GM18526 (cell line): ENCODE data around the gene NAA38.
A peak's percentile ranks its signal among the peaks of the same experiment; 100 is the strongest.

Experiments
- POLR2A ChIP-seq: IDR thresholded peaks from 3 replicates; pipeline ENCODE4 v1.6.1; 2011; ENCODE audit not compliant: insufficient read length; ENCODE audit errors: extremely low read depth

Gene NAA38

GRCh38 chr17:7849751-7850504 is 7.4 kb downstream of the NAA38 start:
- TF ChIP-seq POLR2A: no peak

GRCh38 chr17:7849130-7849750 is 8.1 kb downstream of the NAA38 start:
- TF ChIP-seq POLR2A: no peak

- TF ChIP-seq POLR2A: no peak
These were observed 8.6 kb downstream of the NAA38 start for GRCh38 chr17:7848739-7849129.

GRCh38 chr17:7848131-7848579 is 9.2 kb downstream of the NAA38 start:
- TF ChIP-seq POLR2A: no peak

GRCh38 chr17:7846765-7847661 is 10.3 kb downstream of the NAA38 start:
- no peak for TF ChIP-seq POLR2A

- TF ChIP-seq POLR2A: no peak
These were observed 11.2 kb downstream of the NAA38 start for GRCh38 chr17:7846063-7846735.

- no peak for TF ChIP-seq POLR2A
These were observed 11.8 kb downstream of the NAA38 start for GRCh38 chr17:7845359-7846062.

GRCh38 chr17:7844292-7845154 is 12.8 kb downstream of the NAA38 start:
- peak; percentile 46 for TF ChIP-seq POLR2A

GRCh38 chr17:7843536-7844291 is 13.6 kb downstream of the NAA38 start:
- peak; percentile 37 for TF ChIP-seq POLR2A

- TF ChIP-seq POLR2A: no peak
These were observed 14.2 kb downstream of the NAA38 start for GRCh38 chr17:7843257-7843535.

- peak; percentile 41 for TF ChIP-seq POLR2A
These were observed 14.7 kb downstream of the NAA38 start for GRCh38 chr17:7842380-7843256.

GRCh38 chr17:7841915-7842379 is 15.4 kb downstream of the NAA38 start:
- no peak for TF ChIP-seq POLR2A

GRCh38 chr17:7841396-7841914 is 15.9 kb downstream of the NAA38 start:
- TF ChIP-seq POLR2A: peak; percentile 18
